ENCODE measurements around the gene NADSYN1. TPM values are rescaled to one million over a fixed set of nuclear protein-coding genes. Genes with fewer than 3 reads are reported as not detected.
"Not testable (repeated sequence)": the region's sequence is repeated elsewhere in the genome, so short reads cannot be mapped to it uniquely, and the experiment has no call there.

The NADSYN1 gene
- total RNA-seq, 1 donor from 2014 or later: 60.5 TPM

GRCh38 chr11:71525938-71526495, 73.0 kb downstream of the NADSYN1 start:
- no peak for DNase-seq (ENCODE audit: low read depth in 2 of 2)

DNA sequence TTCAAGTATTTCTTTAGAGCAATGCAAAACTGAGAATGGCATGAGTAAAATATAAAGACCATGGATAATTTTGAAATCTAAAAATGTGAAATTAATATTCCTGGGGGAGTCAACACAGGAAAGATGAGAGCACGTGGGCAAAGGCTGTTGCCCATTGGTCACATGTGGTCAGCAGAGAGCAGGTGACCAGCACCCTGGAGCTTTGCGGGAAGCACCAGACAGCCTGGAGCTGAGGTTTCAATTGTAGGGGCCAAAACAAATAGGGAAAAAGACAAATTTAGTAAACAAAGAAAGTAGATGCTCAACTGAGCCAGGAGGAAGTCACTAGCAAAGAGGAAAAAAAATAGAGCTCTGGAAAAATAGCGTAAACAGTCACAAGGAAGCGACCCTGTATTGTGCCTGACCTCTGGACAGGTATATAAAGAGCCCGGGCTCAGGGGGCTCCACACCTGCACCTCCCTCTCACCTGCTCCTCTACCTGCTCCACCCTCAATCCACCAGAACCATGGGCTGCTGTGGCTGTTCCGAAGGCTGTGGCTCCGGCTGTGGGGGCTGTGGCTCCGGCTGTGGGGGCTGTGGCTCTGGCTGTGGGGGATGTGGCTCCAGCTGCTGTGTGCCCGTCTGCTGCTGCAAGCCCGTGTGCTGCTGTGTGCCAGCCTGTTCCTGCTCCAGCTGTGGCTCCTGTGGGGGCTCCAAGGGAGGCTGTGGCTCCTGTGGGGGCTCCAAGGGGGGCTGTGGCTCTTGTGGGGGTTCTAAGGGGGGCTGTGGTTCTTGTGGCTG, 74.0 kb downstream of the NADSYN1 start, which contains the start of gene KRTAP5-7:
Gene KRTAP5-7, plus strand, starts transcription at position 472 of the 780 bp plus-strand sequence. Its CDS starts 34 bp downstream, at position 506.
- DNase-seq (ENCODE audit: low read depth in 2 of 2): not testable (repeated sequence)

- DNase-seq (ENCODE audit: low read depth in 2 of 2): no peak
These were observed 74.7 kb downstream of the NADSYN1 start for GRCh38 chr11:71527576-71528210.

- DNase-seq (ENCODE audit: low read depth in 2 of 2): no peak
These were observed 77.6 kb downstream of the NADSYN1 start for GRCh38 chr11:71530602-71531001.

GRCh38 chr11:71532036-71532610, 79.1 kb downstream of the NADSYN1 start:
- DNase-seq (ENCODE audit: low read depth in 2 of 2): no peak

- not testable (repeated sequence) for DNase-seq (ENCODE audit: low read depth in 2 of 2)
These were observed 82.0 kb downstream of the NADSYN1 start for GRCh38 chr11:71534711-71535608.

DNA sequence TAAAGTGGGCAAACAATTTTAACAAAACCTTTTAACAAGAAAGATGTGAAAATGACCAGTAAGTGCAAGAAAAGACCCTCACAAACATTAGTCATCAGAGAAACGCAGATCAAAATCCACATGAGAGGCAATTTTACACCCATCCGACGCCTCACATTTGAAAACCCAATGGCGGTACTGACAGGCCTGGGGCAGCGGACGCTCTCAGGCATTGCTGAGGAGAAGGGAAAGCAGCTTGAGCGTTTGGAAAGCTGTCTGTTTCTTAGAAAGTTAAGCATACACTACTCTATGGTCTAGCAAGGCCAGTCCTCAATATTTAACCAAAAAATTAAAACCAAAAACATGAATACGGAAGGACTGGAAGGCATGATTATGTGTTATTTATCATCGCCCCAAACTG, 82.8 kb downstream of the NADSYN1 start:
- DNase-seq (ENCODE audit: low read depth in 2 of 2): no peak

GRCh38 chr11:71537537-71537936, 84.5 kb downstream of the NADSYN1 start:
- DNase-seq (ENCODE audit: low read depth in 2 of 2): no peak

DNA sequence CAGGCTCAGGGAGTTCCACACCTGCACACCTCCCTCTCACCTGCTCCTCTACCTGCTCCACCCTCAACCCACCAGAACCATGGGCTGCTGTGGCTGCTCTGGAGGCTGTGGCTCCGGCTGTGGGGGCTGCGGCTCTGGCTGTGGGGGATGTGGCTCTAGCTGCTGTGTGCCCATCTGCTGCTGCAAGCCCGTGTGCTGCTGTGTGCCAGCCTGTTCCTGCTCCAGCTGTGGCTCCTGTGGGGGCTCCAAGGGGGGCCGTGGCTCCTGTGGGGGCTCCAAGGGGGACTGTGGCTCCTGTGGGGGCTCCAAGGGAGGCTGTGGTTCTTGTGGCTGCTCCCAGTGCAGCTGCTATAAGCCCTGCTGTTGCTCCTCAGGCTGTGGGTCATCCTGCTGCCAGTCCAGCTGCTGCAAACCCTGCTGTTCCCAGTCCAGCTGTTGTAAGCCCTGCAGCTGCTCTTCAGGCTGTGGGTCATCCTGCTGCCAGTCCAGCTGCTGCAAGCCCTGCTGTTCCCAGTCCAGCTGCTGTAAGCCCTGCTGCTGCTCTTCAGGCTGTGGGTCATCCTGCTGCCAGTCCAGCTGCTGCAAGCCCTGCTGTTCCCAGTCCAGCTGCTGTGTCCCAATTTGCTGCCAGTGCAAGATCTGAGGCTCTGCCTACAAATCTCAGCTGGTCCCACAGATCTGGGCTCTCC, 85.1 kb downstream of the NADSYN1 start, which contains the start of gene KRTAP5-8:
Gene KRTAP5-8, plus strand, starts transcription at position 49 of the 689 bp plus-strand sequence. Its CDS starts 31 bp downstream, at position 80.
- DNase-seq (ENCODE audit: low read depth in 2 of 2): not testable (repeated sequence)

DNA sequence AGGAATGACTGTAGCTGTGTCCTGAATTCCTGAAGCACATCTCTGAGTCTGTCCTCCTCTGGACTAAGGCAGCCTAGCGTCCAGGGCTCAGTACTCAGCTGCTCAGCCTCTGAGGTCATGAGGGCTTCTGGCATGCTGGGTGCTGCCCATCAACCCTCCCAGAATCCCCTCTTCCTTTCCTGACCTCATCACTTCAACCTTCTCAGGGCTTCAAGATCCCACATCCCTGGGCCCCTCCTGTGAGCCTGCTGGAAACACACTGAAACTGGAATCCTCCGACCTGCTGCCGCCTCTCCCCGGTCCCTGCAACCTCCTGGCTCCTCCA, 85.6 kb downstream of the NADSYN1 start:
- no peak for DNase-seq (ENCODE audit: low read depth in 2 of 2)

- no peak for DNase-seq (ENCODE audit: low read depth in 2 of 2)
These were observed 86.0 kb downstream of the NADSYN1 start for GRCh38 chr11:71539017-71539416.

DNA sequence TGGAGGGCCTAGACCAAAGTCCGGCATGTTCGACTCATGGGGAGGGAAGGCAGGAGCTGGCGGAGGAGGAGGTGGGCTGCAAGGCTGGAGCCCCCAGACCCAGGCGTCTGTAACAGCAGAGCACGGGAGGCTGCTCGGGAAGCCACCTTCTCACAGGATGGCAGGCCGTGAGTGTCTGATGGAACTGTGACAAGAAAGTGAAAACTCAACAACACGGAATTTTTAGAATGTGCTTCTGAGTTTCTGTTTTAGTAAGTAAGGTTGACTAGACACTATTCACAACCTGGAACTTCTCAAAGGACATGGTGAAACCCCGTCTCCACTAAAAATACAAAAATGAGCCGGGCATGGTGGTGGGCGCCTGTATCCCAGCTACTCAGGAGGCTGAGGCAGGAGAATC, 87.0 kb downstream of the NADSYN1 start:
- DNase-seq (ENCODE audit: low read depth in 2 of 2): not testable (repeated sequence)

GRCh38 chr11:71540521-71541304, 87.7 kb downstream of the NADSYN1 start:
- DNase-seq (ENCODE audit: low read depth in 2 of 2): not testable (repeated sequence)

GRCh38 chr11:71542382-71542781, 89.4 kb downstream of the NADSYN1 start:
- DNase-seq (ENCODE audit: low read depth in 2 of 2): no peak

- no peak for DNase-seq (ENCODE audit: low read depth in 2 of 2)
These were observed 90.1 kb downstream of the NADSYN1 start for GRCh38 chr11:71542879-71543777.

DNA sequence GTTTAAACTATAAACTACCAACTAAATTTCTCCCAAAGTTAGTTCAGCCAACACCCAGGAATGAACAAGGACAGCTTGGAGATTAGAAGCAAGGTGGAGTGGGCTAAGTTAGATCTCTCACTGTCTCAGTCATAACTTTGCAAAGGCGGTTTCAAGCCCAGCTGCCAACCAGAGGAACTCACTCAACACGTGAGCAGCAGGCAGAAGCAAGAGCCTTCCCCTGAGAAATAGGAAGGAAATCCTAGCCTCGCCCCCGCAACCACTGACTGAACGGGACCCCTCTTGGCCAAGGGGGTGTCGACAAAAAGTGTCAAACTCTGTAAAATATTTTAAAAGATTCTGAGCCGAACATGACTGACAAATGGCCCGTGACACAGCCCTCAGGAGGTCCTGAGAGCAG, 90.9 kb downstream of the NADSYN1 start:
- DNase-seq (ENCODE audit: low read depth in 2 of 2): no peak

- DNase-seq (ENCODE audit: low read depth in 2 of 2): no peak
These were observed 91.7 kb downstream of the NADSYN1 start for GRCh38 chr11:71544525-71545214.

DNA sequence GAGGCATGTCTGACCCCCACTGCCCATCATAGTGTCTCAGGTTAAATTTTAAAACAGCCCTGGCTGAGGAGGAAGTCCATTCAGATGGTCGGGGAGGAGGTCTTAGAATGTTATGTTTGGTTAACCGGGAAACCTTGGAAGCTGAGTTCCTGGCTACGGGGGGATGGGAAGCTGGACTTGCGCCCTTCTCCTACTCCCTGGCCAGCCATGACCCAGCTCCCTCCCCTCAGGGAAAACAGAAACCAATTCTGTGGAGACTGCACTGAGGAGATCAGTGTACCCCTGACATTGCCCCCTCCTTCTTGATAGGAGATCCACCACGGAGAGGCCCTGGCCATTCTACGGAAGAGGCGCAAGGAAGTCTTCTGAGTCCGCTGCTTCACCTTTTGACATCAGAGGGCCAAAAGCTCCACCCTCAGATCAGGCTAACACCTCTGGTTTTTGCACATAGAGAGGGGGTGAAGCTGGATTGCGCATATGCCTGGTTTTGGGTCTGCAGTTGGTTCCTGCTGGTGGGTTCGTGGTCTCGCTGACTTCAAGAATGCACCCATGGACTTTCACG, 92.5 kb downstream of the NADSYN1 start:
- no peak for DNase-seq (ENCODE audit: low read depth in 2 of 2)

Measured in dermis microvascular lymphatic vessel endothelial cell (primary cell).